MCF 10A (cell line): Measurements from ENCODE around the gene RSPH9. TPM values are rescaled to one million over a fixed set of nuclear protein-coding genes. Genes with fewer than 3 reads are reported as not detected.

Source experiments
- BruUV-seq: library from RNA; stranded (reverse); fragments of 400-500 nt; replicated peaks from 2 replicates; lab custom pipeline; 2021; lab: Mats Ljungman, UMichigan
- CTCF ChIA-PET: fragments of 300-600 bp; sonication (Branson Sonifier 250); formaldehyde crosslinking; extraction: SDS; loops from one replicate; lab custom pipeline; 2021; ENCODE audit warnings: antibody characterized with exemption, inconsistent platforms; lab: Yijun Ruan, JAX
- POLR2A ChIA-PET: fragments of 300-600, 350-650 bp; sonication (Branson Sonifier 250); formaldehyde crosslinking; extraction: SDS; loops from one replicate; lab custom pipeline; 2020; ENCODE audit warnings: antibody characterized with exemption, inconsistent platforms; lab: Yijun Ruan, JAX
- DNase-seq: peaks from one replicate; pipeline ENCODE4 v3.0.0-alpha.2; 2018; ENCODE audit not compliant: unreplicated experiment
- H3K27ac Mint-ChIP-seq: one replicate; pipeline ENCODE4 v1.8.0; 2022; ENCODE audit warnings: mild to moderate bottlenecking, low read depth, mixed read lengths; ENCODE audit not compliant: unreplicated experiment
- H3K27me3 Mint-ChIP-seq: one replicate; pipeline ENCODE4 v1.8.0; 2022; ENCODE audit warnings: mixed read lengths; ENCODE audit not compliant: insufficient read depth, unreplicated experiment
- H3K36me3 Mint-ChIP-seq: one replicate; pipeline ENCODE4 v1.8.0; 2022; ENCODE audit warnings: mild to moderate bottlenecking, moderate library complexity, mixed read lengths; ENCODE audit not compliant: insufficient read depth, unreplicated experiment
- H3K4me1 Mint-ChIP-seq: one replicate; pipeline ENCODE4 v1.8.0; 2022; ENCODE audit warnings: mixed read lengths; ENCODE audit not compliant: insufficient read depth, unreplicated experiment
- H3K4me3 Mint-ChIP-seq: one replicate; pipeline ENCODE4 v1.8.0; 2022; ENCODE audit warnings: mild to moderate bottlenecking, moderate library complexity, mixed read lengths; ENCODE audit not compliant: unreplicated experiment
- H3K9me3 Mint-ChIP-seq: one replicate; pipeline ENCODE4 v1.8.0; 2022; ENCODE audit warnings: mixed read lengths; ENCODE audit not compliant: unreplicated experiment
- intact Hi-C: fragments of 100-400 bp; cut with micrococcal nuclease; formaldehyde crosslinking; loops from 2 replicates; pipeline ENCODE4 v1.14.1; 2022
- total RNA-seq: library from RNA; stranded (reverse); gene quantifications from 2 replicates; pipeline ENCODE4 v1.2.3, GENCODE V29; 2022
- TF ChIP-seq, protein P1 (sequence below): fragments of 200-600 bp; IDR thresholded peaks from one replicate; pipeline ENCODE4 v1.8.0; 2022; ENCODE audit warnings: antibody characterized with exemption, mild to moderate bottlenecking; ENCODE audit not compliant: unreplicated experiment

The RSPH9 gene
- total RNA-seq, 1 experiment from 2014 or later = not detected

DNA sequence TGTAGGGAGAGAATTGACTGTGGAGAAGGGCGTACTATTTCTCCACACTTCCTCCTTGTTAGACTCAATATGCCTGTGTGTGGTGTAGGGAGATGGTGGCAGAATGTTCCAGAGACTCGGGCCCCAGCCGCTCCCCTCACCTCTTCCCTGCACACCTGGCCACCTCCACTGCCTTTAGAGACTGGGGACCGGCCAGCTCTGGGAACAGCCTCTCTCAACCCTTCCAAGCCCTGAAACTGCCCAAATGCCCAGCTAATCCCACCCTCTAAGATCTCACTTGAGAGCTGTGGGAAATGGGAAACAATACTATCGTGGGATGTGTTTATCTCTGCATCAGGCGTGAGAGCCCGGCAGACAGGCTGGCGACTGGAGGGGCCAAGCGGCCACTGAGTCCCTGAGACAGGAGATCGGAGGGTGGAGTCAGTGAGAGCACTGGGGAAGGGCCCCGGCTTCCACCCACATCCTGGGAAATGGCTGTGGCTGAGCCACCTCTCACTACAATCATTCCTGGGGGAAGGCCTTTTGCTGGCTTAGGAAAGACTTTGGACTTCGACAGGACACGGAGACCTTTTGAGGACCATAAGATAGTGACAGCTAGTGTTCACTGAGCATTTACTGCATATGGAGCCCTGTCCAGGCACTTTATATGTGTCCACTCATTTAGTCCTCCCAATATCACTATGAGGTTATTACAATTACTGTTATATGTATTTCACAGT is 73.7 kb downstream of the RSPH9 start:
- H3K36me3 Mint-ChIP-seq = no peaks in the 10 kb centered on the region
- BruUV-seq = no TSS peak
- H3K27ac Mint-ChIP-seq = no peak overlapping the region
- no peaks in the 10 kb centered on the region for H3K9me3 Mint-ChIP-seq
- ChIA-PET POLR2A (interaction anchor here (0.7 kb wide), 1 partner anchor 52 kb away, joined by 3 read pairs; no protein-coding TSS in a partner anchor), CTCF (interaction anchor here (0.6 to 6.8 kb wide), 5 partner anchors 14 to 360 kb away, joined by 3 to 41 read pairs (median 3); no protein-coding TSS in a partner anchor)
- H3K4me1 Mint-ChIP-seq = peaks cover 6% of the 10 kb centered on the region
- H3K27me3 Mint-ChIP-seq = peaks cover 14% of the 10 kb centered on the region
- DNase-seq = no peak
- intact Hi-C loops = no loop called here
- TF ChIP-seq, protein P1, sequence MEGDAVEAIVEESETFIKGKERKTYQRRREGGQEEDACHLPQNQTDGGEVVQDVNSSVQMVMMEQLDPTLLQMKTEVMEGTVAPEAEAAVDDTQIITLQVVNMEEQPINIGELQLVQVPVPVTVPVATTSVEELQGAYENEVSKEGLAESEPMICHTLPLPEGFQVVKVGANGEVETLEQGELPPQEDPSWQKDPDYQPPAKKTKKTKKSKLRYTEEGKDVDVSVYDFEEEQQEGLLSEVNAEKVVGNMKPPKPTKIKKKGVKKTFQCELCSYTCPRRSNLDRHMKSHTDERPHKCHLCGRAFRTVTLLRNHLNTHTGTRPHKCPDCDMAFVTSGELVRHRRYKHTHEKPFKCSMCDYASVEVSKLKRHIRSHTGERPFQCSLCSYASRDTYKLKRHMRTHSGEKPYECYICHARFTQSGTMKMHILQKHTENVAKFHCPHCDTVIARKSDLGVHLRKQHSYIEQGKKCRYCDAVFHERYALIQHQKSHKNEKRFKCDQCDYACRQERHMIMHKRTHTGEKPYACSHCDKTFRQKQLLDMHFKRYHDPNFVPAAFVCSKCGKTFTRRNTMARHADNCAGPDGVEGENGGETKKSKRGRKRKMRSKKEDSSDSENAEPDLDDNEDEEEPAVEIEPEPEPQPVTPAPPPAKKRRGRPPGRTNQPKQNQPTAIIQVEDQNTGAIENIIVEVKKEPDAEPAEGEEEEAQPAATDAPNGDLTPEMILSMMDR = no peak
- H3K4me3 Mint-ChIP-seq = no peak overlapping the region

DNA sequence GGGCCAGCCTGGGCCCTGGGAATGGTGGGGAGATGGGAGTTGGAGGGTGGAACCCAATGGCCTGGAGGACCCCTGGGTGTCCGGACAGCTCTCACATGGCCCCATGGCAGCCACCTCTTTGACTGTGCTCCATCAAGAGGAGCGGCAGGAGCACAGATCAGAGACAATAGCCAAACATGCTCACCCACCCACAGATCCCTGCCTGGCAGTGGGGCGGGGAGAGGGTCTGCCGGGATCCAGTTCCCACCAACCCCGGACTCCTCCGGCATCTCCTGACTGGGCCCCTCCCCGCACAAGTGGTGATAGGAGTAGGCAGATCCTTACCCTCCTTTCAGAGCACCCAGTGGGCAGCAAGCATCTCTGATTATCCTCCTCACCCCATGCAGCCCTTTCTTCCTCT is 74.7 kb downstream of the RSPH9 start:
- Mint-ChIP-seq H3K27ac (no peak overlapping the region), H3K27me3 (peaks cover 14% of the 10 kb centered on the region), H3K4me3 (no peak overlapping the region), H3K4me1 (peaks cover 14% of the 10 kb centered on the region), H3K36me3 (no peaks in the 10 kb centered on the region), H3K9me3 (no peaks in the 10 kb centered on the region)
- CTCF ChIA-PET = interaction anchor here (1.2 to 6.8 kb wide), 4 partner anchors 49 to 359 kb away, joined by 3 to 41 read pairs (median 3); no protein-coding TSS in a partner anchor
- TF ChIP-seq, protein P1 = no peak
- intact Hi-C loops = no loop called here
- BruUV-seq = no TSS peak
- no peak for DNase-seq
- POLR2A ChIA-PET = no interaction called here

DNA sequence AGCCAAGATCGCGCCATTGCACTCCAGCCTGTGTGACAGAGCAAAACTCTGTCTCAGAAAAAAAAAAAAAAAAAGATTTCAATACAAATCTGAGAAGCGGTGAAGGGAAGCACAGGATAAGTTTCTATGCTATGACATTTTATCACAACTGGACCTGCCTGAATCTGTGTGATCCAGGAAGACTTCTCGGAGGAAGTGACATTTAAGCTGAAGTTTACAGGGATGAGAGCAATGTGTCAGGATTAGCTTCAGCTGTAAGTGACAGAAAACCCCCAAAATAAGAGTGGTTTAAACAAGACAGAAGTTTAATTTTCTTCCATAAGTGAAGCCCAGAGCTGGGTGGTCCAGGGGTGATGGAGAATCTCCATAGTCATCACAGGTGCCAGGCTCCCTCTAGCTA is 76.2 kb downstream of the RSPH9 start:
- H3K9me3 Mint-ChIP-seq = no peaks in the 10 kb centered on the region
- intact Hi-C loops = no loop called here
- no peaks in the 10 kb centered on the region for H3K36me3 Mint-ChIP-seq
- POLR2A ChIA-PET = interaction anchor here (0.6 to 1.4 kb wide), 7 partner anchors 34 to 404 kb away, joined by 3 to 5 read pairs (median 3); partner anchors contain the start of gene MRPS18A
- H3K4me3 Mint-ChIP-seq = no peak overlapping the region
- BruUV-seq = no TSS peak
- TF ChIP-seq, protein P1 = no peak
- DNase-seq = no peak
- CTCF ChIA-PET = interaction anchor here (0.6 to 6.8 kb wide), 10 partner anchors 36 to 623 kb away, joined by 3 to 41 read pairs (median 6); no protein-coding TSS in a partner anchor
- H3K27me3 Mint-ChIP-seq = peaks cover 14% of the 10 kb centered on the region
- H3K4me1 Mint-ChIP-seq = peaks cover 27% of the 10 kb centered on the region
- H3K27ac Mint-ChIP-seq = no peak overlapping the region

Other genes starting within 250 kb of the RSPH9 start
- 25.6 and 25.9 TPM in 2 replicates for gene ABCC10, start 217.5 kb upstream of the RSPH9 start, total RNA-seq
- gene DLK2, start 189.5 kb upstream of the RSPH9 start, total RNA-seq = 13.6 and 30.2 TPM in 2 replicates
- gene TJAP1, start 167.5 kb upstream of the RSPH9 start, total RNA-seq = 70.9 and 78.9 TPM in 2 replicates
- gene LRRC73, start 134.7 kb upstream of the RSPH9 start, total RNA-seq = 0.37 and 1.2 TPM in 2 replicates
- gene YIPF3, start 128.1 kb upstream of the RSPH9 start, total RNA-seq = 65.1 and 72.9 TPM in 2 replicates
- gene POLR1C, start 127.9 kb upstream of the RSPH9 start, total RNA-seq = 54.9 and 63.6 TPM in 2 replicates
- gene XPO5, start 69.0 kb upstream of the RSPH9 start, total RNA-seq = 92.0 and 98.6 TPM in 2 replicates
- gene POLH, start 68.9 kb upstream of the RSPH9 start, total RNA-seq = 34.5 and 36.7 TPM in 2 replicates
- gene GTPBP2, start 15.8 kb upstream of the RSPH9 start, total RNA-seq = 277 and 311 TPM in 2 replicates
- 21.2 and 21.6 TPM in 2 replicates for gene MAD2L1BP, start 9.2 kb upstream of the RSPH9 start, total RNA-seq
- gene MRPS18A, start 42.8 kb downstream of the RSPH9 start, total RNA-seq = 69.1 and 79.5 TPM in 2 replicates
- 265 and 366 TPM in 2 replicates for gene VEGFA, start 125.2 kb downstream of the RSPH9 start, total RNA-seq